Activated B cell treated with CpG ODN at 0.5 μM for 24 hours (primary cell): ENCODE measurements around the gene NAT16. TPM values are rescaled to one million over a fixed set of nuclear protein-coding genes. Genes with fewer than 3 reads are reported as not detected.
A peak's percentile ranks its signal among the peaks of the same experiment; 100 is the strongest.

Experiments
- ATAC-seq: fragments of 200-7000 bp; cut with Tn5 transposase; one replicate; pipeline ENCODE4 v1.10.0; 2021; ENCODE audit warnings: low read depth, mild to moderate bottlenecking, moderate library complexity
- CTCF ChIA-PET: fragments of 350-600 bp; sonication (Branson Sonifier 250); formaldehyde crosslinking; loops from one replicate; lab custom pipeline; 2021; ENCODE audit warnings: antibody characterized with exemption; lab: Charles Lee
- POLR2A ChIA-PET: fragments of 350-600 bp; sonication (Branson Sonifier 250); formaldehyde crosslinking; loops from one replicate; lab custom pipeline; 2021; ENCODE audit warnings: antibody characterized with exemption; lab: Charles Lee
- DNase-seq: peaks from one replicate; pipeline ENCODE4 v3.0.0; 2022
- H3K27ac Mint-ChIP-seq: one replicate; pipeline ENCODE4 v1.8.0; 2020; ENCODE audit warnings: mixed read lengths
- H3K27me3 Mint-ChIP-seq: one replicate; pipeline ENCODE4 v1.8.0; 2021; ENCODE audit warnings: mixed read lengths
- H3K36me3 Mint-ChIP-seq: one replicate; pipeline ENCODE4 v1.8.0; 2021; ENCODE audit warnings: low read depth, mixed read lengths
- H3K4me1 Mint-ChIP-seq: one replicate; pipeline ENCODE4 v1.8.0; 2021; ENCODE audit warnings: mixed read lengths
- H3K4me3 Mint-ChIP-seq: one replicate; pipeline ENCODE4 v1.8.0; 2020; ENCODE audit warnings: mild to moderate bottlenecking, mixed read lengths
- H3K9me3 Mint-ChIP-seq: one replicate; pipeline ENCODE4 v1.8.0; 2020; ENCODE audit warnings: mixed read lengths
- intact Hi-C: fragments of 100-400 bp; cut with micrococcal nuclease; formaldehyde crosslinking; loops from one replicate; pipeline ENCODE4 v1.15.1; 2024
- total RNA-seq: library from RNA; stranded (reverse); gene quantifications from 2 replicates; pipeline ENCODE4 v1.2.3, GENCODE V29; 2022
- TF ChIP-seq, protein P1 (sequence below): fragments of 200-600 bp; IDR thresholded peaks from one replicate; pipeline ENCODE4 v1.8.0; 2022; ENCODE audit warnings: antibody characterized with exemption, mild to moderate bottlenecking

The NAT16 gene
- total RNA-seq, 1 donor from 2014 or later: not detected

DNA sequence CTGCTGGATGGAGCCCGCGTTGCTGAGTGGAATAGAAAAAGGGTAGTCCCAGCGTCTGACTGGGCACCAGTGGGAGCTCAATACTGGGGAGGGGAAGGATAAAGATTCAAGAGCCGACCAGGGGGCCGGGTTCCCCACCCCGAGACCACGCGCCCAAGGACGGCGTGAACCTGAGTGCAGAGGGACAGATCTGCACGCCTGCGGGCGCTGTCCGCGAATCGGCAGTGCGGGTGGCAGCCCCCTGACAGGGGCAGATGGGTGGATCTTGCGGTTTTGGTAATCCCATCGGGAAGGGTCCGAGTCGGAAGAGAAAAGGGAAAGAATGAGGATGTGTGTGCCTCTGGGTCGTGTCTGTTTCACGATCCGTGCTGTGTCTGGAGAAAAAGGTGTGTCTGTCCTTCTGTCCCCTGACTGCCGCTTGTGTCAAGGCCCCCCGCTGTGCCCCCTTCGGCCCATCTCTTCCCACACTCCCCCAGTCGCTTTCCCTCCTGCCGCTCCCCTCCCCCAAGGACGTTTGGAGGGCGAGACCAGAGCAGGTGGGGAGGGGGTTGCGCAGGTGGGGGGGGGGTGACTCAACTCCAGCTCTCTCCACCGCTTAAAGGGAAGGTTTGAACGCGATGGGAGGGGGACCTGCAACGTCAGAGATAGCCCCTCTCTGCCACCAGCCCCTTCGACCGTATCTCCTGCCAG, 14.0 kb downstream of the NAT16 start:
- peaks cover 54% of the 10 kb centered on the region for H3K4me1 Mint-ChIP-seq
- H3K9me3 Mint-ChIP-seq: no peaks in the 10 kb centered on the region
- TF ChIP-seq, protein P1, sequence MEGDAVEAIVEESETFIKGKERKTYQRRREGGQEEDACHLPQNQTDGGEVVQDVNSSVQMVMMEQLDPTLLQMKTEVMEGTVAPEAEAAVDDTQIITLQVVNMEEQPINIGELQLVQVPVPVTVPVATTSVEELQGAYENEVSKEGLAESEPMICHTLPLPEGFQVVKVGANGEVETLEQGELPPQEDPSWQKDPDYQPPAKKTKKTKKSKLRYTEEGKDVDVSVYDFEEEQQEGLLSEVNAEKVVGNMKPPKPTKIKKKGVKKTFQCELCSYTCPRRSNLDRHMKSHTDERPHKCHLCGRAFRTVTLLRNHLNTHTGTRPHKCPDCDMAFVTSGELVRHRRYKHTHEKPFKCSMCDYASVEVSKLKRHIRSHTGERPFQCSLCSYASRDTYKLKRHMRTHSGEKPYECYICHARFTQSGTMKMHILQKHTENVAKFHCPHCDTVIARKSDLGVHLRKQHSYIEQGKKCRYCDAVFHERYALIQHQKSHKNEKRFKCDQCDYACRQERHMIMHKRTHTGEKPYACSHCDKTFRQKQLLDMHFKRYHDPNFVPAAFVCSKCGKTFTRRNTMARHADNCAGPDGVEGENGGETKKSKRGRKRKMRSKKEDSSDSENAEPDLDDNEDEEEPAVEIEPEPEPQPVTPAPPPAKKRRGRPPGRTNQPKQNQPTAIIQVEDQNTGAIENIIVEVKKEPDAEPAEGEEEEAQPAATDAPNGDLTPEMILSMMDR: no peak
- H3K4me3 Mint-ChIP-seq: peak overlapping the region; percentile 82
- DNase-seq: no peak
- no peak for ATAC-seq
- peak overlapping the region; percentile 50 for H3K27ac Mint-ChIP-seq
- peaks cover 49% of the 10 kb centered on the region for H3K27me3 Mint-ChIP-seq
- H3K36me3 Mint-ChIP-seq: peaks cover 1% of the 10 kb centered on the region
- ChIA-PET CTCF (interaction anchor here (1.1 to 1.5 kb wide), 2 partner anchors 22 kb away, joined by 3 to 11 read pairs; no protein-coding TSS in a partner anchor), POLR2A (interaction anchor here (0.5 to 2.3 kb wide), 6 partner anchors 9 to 78 kb away, joined by 3 to 8 read pairs (median 4); partner anchors contain the start of genes FIS1, PLOD3 and ZNHIT1)
- intact Hi-C loops: loop anchor here (1.0 to 2.0 kb wide), 3 partner anchors 12 to 277 kb away; partner anchors contain the start of genes AP1S1, UFSP1 and ZNHIT1

DNA sequence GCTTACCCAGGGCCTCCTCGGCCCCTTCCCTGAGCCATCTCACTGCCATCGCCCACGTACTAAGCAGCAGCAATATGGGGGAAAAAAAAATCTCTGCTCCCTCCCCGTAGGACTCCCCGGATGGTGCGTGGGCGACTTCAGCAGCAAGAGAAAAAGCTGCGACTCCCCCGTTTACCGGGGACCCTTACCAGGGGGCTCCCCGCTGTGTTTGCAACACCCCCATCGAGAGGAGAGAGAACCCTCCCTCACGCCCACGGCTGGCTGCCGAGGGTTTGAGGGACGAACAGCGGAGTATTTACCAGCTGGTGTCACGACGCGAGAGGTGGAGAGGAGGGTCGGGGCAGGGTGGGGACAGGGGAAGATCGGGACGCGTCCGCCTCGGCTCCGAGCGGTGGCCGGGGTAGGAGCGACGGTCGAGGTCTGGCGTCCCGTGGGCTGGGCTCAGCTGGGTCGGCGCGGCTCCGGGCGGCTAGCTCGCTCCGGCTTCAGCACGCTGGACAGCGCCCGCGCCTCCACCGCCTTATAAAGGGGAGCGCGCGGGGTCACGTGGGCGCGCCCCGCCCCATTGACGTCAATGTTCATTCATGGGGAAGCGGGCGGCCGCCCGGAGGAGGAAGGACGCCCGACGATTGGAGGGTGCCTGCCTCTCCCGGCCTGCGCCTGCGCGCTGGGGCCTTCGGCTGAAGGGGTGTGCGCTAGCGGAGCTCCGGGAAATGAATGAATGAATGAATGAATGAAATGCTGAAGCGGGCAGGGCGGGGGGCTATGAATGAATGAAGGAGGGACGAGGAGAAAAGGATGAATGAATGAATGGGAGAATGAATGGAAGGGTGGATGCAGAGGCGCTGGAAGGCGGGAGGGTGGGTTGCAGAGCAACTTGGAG, 14.8 kb downstream of the NAT16 start, which contains the start of gene VGF:
Gene VGF (minus strand): TSS at position 495 of the 883 bp plus-strand sequence. CDS start 726 bp downstream, outside the sequence.
- Mint-ChIP-seq H3K27me3 (peaks cover 42% of the 10 kb centered on the region), H3K4me3 (peak within 1 kb of the TSS; percentile 82), H3K27ac (peak within 1 kb of the TSS; percentile 53), H3K36me3 (peaks cover 3% of the 10 kb centered on the region), H3K9me3 (no peaks in the 10 kb centered on the region), H3K4me1 (peaks cover 46% of the 10 kb centered on the region)
- intact Hi-C loops: loop anchor here (1.0 to 2.0 kb wide), 3 partner anchors 11 to 277 kb away; partner anchors contain the start of genes AP1S1, UFSP1 and ZNHIT1
- peak; percentile 80 for ATAC-seq
- peak; percentile 92 for DNase-seq
- ChIA-PET POLR2A (interaction anchor here (0.5 to 2.3 kb wide), 8 partner anchors 9 to 1125 kb away, joined by 3 to 8 read pairs (median 4); partner anchors contain the start of genes FIS1, PLOD3 and ZNHIT1), CTCF (interaction anchor here (0.6 to 1.5 kb wide), 3 partner anchors 18 to 27 kb away, joined by 3 to 11 read pairs (median 4); no protein-coding TSS in a partner anchor)
- TF ChIP-seq, protein P1: no peak

DNA sequence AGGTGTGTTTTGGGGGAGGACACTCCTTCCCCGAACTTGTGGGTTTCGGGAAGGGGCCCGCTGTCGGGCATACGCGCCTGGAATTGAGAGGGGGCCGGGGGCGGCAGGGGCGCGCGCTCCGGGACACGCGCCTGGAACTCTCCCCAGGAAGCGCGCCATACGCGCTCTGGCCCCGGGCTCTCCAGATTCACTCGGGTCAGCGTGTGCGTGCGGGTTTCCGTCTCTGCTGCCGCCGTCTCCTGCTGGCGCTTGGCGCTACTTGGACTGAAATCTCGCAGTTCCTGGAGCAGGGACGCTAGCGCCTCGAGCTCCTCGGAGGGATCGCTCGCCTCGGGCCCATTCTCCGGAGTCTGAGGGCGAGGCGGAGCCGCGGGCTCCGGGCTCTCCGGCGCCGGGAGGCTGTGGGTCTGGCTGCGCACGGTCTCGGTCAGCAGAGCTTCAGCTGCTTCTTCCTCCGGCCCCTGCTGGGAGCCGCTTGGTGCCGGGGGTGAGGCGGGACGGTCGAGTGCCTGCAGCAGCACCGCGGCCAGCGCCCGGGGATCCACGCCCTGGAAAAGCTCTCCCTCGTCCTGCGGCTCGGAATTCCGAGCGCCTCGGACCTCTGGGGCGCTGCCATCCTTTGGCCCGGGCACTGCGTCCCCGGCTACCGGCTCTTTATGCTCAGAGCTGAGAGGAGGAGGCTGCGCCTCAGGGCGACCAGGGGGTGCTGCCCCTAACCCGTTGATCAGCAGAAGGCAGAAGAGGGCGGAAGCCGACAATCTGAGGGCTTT, 15.8 kb downstream of the NAT16 start:
- peak overlapping the region; percentile 53 for H3K27ac Mint-ChIP-seq

More for the DNA sequence above, 15.8 kb downstream of the NAT16 start:
- intact Hi-C loops: loop anchor here (2.0 kb wide), 1 partner anchor 275 kb away; the partner anchor contains the start of gene UFSP1
- H3K4me3 Mint-ChIP-seq: peak overlapping the region; percentile 15
- peaks cover 33% of the 10 kb centered on the region for H3K27me3 Mint-ChIP-seq
- ATAC-seq: no peak
- CTCF ChIA-PET: no interaction called here
- TF ChIP-seq, protein P1: no peak
- H3K4me1 Mint-ChIP-seq: peaks cover 37% of the 10 kb centered on the region
- peak; percentile 37 for DNase-seq
- POLR2A ChIA-PET: interaction anchor here (0.9 to 2.3 kb wide), 3 partner anchors 10 to 53 kb away, joined by 4 to 8 read pairs (median 5); partner anchors contain the start of genes PLOD3 and ZNHIT1
- peaks cover 8% of the 10 kb centered on the region for H3K36me3 Mint-ChIP-seq
- no peaks in the 10 kb centered on the region for H3K9me3 Mint-ChIP-seq
